Cardiac muscle cell (in vitro differentiated cells and primary cell): ENCODE measurements around the gene CLCN1. TPM values are rescaled to one million over a fixed set of nuclear protein-coding genes. Genes with fewer than 3 reads are reported as not detected.

Experiments used
- DNase-seq, 2 donors: peaks; one replicate each; pipeline versions ENCODE4 v3.0.0 to v3.0.0-alpha.2; 2010 to 2017; ENCODE audit warnings: low read depth in 1 of 2, low spot score in 1 of 2
- H3K27ac ChIP-seq: fragments of 200-600 bp; sonication (generic); 2 replicates; pipeline ENCODE4 v1.5.1; 2016
- H3K27me3 ChIP-seq: fragments of 200-600 bp; sonication (generic); 2 replicates; pipeline ENCODE4 v1.6.0; 2016; ENCODE audit warnings: control low read depth
- H3K36me3 ChIP-seq: fragments of 200-600 bp; sonication (generic); 2 replicates; pipeline ENCODE4 v1.5.1; 2016; ENCODE audit warnings: control low read depth
- H3K4me1 ChIP-seq: fragments of 200-600 bp; sonication (generic); 2 replicates; pipeline ENCODE4 v1.8.1; 2017; ENCODE audit warnings: low read depth, mild to moderate bottlenecking, mixed run types
- H3K4me3 ChIP-seq: fragments of 200-600 bp; sonication (generic); 2 replicates; pipeline ENCODE4 v1.5.1; 2016; ENCODE audit warnings: mild to moderate bottlenecking
- H3K9me3 ChIP-seq: fragments of 200-600 bp; sonication (generic); 2 replicates; pipeline ENCODE4 v1.5.1; 2017; ENCODE audit warnings: low read depth, mild to moderate bottlenecking, control low read depth
- polyA plus RNA-seq: library from polyadenylated mRNA; unstranded; fragments of >200 nt; fragmentation: Nextera tagmentation; extraction: Ambion mirVana; gene quantifications from 2 replicates; pipeline ENCODE4 v1.2.1, GENCODE V29; 2016
- total RNA-seq: library from RNA; depleted of rRNA; stranded (reverse); fragments of >200 nt; gene quantifications from 2 replicates; pipeline ENCODE4 v1.2.3, GENCODE V29; 2016
- TF ChIP-seq, protein P1 (sequence below): IDR thresholded peaks from 2 replicates; pipeline ENCODE4 v1.5.1; 2012; ENCODE audit warnings: low read depth, mild to moderate bottlenecking, low read length

Gene CLCN1
- total and polyA plus RNA-seq, 2 experiments from 2014 or later: not detected

DNA sequence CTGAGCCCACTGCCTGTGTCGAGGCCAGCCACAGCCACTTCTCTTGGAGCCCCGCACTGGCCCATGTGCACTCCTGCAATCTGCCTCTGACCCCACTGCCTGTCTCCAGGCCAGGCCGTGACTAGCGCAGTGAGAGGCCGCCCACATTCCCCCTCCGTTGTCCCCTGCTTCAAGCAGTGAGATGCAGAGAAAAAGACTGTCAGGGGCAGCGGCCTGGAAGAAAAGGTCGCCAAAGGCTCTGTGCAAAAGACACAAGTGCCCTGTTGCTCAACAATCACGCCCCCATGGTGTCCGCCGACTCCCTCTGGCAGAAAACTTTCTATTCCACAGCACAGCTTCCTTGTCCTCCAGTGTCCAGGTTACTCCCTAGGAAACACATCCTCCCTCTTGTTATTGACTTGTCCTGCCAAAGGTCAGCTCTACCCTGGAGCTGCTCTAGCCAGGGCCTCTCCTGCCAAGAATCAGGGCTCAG lies 36.7 kb downstream of the CLCN1 start:
- Histone ChIP-seq H3K36me3 (no peaks in the 10 kb centered on the region), H3K27ac (no peak overlapping the region), H3K27me3 (peaks cover 3% of the 10 kb centered on the region), H3K4me3 (no peak overlapping the region), H3K9me3 (no peaks in the 10 kb centered on the region), H3K4me1 (no peaks in the 10 kb centered on the region)
- DNase-seq: no peak
- TF ChIP-seq, protein P1, sequence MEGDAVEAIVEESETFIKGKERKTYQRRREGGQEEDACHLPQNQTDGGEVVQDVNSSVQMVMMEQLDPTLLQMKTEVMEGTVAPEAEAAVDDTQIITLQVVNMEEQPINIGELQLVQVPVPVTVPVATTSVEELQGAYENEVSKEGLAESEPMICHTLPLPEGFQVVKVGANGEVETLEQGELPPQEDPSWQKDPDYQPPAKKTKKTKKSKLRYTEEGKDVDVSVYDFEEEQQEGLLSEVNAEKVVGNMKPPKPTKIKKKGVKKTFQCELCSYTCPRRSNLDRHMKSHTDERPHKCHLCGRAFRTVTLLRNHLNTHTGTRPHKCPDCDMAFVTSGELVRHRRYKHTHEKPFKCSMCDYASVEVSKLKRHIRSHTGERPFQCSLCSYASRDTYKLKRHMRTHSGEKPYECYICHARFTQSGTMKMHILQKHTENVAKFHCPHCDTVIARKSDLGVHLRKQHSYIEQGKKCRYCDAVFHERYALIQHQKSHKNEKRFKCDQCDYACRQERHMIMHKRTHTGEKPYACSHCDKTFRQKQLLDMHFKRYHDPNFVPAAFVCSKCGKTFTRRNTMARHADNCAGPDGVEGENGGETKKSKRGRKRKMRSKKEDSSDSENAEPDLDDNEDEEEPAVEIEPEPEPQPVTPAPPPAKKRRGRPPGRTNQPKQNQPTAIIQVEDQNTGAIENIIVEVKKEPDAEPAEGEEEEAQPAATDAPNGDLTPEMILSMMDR: no peak

DNA sequence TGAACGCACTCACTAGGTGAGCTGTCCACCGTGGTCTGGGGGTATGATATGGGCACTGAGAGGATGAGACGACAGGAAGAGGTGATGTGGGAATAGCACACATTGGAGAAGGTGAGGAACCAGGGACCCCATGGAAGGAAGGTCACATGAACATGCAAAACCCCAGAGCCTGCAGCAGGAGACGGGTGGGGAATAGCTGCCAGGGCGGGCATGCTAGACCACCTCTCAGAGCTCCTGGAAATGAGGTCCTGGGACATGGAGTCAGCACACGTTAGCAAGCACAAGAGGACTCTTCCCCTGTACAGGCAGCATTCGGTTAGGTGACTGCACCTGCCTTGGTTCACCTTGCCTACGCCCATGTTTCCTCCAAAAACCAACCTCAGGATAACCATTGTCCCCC lies 38.5 kb downstream of the CLCN1 start:
- no peak for DNase-seq
- H3K27ac ChIP-seq: no peak overlapping the region
- H3K4me1 ChIP-seq: no peaks in the 10 kb centered on the region
- no peaks in the 10 kb centered on the region for H3K9me3 ChIP-seq
- peaks cover 6% of the 10 kb centered on the region for H3K27me3 ChIP-seq
- no peaks in the 10 kb centered on the region for H3K36me3 ChIP-seq
- no peak overlapping the region for H3K4me3 ChIP-seq
- TF ChIP-seq, protein P1: no peak

DNA sequence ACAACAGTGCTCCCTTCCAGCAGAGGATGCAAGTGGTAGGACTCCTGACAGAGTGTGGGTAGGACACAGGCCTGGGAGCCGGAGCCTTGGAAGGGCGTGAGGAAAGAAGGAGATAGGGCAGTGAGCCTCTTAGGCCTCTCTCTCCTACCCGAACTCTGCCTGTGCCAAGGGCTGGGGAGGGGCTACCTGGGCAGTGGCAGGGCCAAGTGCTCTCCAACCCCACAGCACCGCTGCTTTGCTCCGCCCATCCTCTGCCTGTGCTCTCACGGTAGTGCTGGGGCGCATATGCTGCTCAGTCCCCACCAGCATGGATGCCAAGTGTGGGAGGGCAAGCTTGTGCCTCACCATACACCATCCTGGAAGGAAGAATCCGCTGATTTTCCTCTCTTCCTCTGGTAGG lies 39.1 kb downstream of the CLCN1 start:
- TF ChIP-seq, protein P1: no peak
- no peak overlapping the region for H3K4me3 ChIP-seq
- no peak overlapping the region for H3K27ac ChIP-seq
- no peaks in the 10 kb centered on the region for H3K36me3 ChIP-seq
- no peaks in the 10 kb centered on the region for H3K9me3 ChIP-seq
- peaks cover 9% of the 10 kb centered on the region for H3K27me3 ChIP-seq
- no peaks in the 10 kb centered on the region for H3K4me1 ChIP-seq
- DNase-seq: no peak

DNA sequence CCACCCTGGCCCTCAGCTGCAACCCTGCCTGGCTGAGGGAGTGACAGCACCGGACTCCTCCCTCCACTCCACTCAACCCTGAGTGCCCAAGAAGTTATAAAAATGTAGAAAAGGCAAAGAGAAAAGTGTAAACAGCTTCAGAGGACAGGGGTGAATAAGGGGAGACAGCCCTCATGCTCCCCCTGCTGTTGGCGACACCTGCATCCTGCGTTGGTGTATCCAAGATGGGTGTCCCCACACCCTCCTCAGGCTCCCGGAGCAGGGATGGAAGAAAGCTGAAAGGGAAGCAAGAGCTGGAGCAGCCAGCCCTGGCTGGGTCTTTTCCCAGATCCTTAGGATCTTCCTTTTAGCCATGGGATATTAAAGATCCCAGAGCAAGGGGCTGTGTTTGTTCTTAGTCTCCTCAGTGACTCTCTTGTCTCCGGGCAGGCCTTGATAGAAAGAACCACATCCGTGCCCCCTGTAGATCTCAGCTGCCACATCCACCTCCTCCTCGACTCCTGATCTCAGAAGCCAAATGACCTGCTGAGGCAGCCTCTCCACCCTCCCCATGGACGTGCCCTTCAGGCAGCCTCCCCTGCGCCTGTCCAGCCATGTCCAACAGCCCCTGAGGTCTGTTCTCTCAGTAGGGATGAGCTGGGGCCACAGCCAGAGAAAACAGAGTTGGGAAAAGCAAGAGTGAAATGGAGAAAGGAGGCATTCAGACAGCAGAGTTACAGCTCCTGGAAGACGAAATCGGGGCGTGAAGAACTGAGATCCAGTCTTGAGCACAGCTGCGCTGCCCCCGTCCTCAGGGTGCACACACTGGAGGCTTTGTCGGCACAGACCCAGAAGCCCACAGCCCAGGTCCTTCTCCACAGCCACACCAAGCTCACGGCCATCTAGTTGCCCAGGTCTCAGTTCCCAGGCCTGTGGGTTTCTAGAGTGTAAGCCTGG lies 39.8 kb downstream of the CLCN1 start:
- peaks cover 16% of the 10 kb centered on the region for H3K27me3 ChIP-seq
- TF ChIP-seq, protein P1: no peak
- H3K27ac ChIP-seq: no peak overlapping the region
- no peaks in the 10 kb centered on the region for H3K9me3 ChIP-seq
- H3K4me1 ChIP-seq: no peaks in the 10 kb centered on the region
- no peaks in the 10 kb centered on the region for H3K36me3 ChIP-seq
- no peak overlapping the region for H3K4me3 ChIP-seq
- DNase-seq: no peak

DNA sequence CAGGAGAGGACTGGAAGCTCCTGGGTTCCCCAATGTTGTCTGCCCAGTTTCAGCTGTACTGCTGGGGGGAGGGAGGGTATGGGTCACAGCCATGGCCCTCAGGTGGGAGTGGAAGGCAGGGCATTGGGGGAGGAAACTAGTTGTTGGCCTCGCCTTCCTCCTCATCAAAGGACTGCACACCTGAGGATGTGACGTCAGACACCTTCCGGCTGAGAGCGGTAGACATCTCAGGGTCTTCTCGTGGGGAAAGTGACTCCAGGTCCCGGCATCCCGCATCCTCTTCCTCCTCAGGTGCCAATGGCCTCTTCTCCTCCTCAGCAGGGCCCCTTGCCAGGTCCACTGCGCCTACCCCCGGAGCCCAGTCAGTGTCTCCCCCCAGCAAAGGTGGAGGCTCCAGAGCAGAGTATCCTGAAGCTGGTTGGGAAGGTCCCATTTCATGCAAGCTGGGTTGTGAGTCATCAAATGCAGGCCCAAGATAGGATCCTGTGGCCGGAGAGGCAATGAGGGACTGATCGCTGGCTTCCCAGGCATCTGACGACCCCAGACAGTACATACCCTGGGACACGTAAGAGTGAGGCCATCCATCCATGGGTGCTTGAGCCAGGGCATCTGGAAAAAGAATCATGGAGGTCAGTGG lies 40.6 kb downstream of the CLCN1 start:
- Histone ChIP-seq H3K36me3 (no peaks in the 10 kb centered on the region), H3K27me3 (peaks cover 24% of the 10 kb centered on the region), H3K27ac (no peak overlapping the region), H3K4me1 (no peaks in the 10 kb centered on the region), H3K9me3 (no peaks in the 10 kb centered on the region), H3K4me3 (no peak overlapping the region)
- TF ChIP-seq, protein P1: no peak
- DNase-seq: no peak
